Measurements from ENCODE around the gene OR10J4.

DNA sequence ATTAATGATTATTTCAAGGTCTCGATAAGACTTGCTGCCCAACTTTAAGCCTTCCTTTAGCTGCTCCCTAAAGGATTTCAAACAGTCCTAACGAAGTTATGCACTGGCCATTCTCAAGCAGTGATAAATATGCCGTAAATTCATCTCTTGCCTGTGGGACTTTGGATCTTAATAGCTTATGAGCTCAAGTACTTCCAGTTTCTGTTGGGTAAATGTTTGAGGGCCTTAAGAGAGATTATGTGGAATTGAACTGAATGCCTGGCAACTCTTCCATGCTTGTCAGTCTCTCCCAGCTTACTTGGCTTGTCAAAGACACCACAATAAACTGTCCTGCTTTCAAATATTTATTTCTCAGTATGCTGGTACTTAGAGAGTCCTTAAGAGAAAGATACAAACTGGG lies 3.5 kb upstream of the OR10J4 start:
- TF ChIP-seq CTCF (IDR thresholded peaks at IDR 0.05) (no peak), POLR2A (IDR thresholded peaks at IDR 0.05) (no peak)

All from esophagus squamous epithelium (tissue), 4 donors.